Peyer's patch (tissue), 4 donors: Measurements from ENCODE around the gene CORIN. TPM values are rescaled to one million over a fixed set of nuclear protein-coding genes. Genes with fewer than 3 reads are reported as not detected.

Source experiments
- DNase-seq, 3 donors: peaks; one replicate each; pipeline ENCODE4 v3.0.0-alpha.2; 2017 to 2019
- H3K27ac ChIP-seq, 4 donors: fragments of 200-600 bp; sonication (generic); one replicate each; pipeline ENCODE4 v1.5.1; 2016 to 2019
- H3K27me3 ChIP-seq, 2 donors: fragments of 200-600 bp; sonication (generic); one replicate each; pipeline ENCODE4 v1.5.1; 2019
- H3K36me3 ChIP-seq, 3 donors: fragments of 200-600 bp; sonication (generic); one replicate each; pipeline ENCODE4 v1.5.1; 2016 to 2019
- H3K4me1 ChIP-seq, 4 donors: fragments of 200-600 bp; sonication (generic); one replicate each; pipeline ENCODE4 v1.5.1; 2016 to 2019
- H3K4me3 ChIP-seq, 4 donors: fragments of 200-600 bp; sonication (generic); 1 replicate in 3 of 4; 2 replicates in 1 of 4; pipeline ENCODE4 v1.5.1; 2016 to 2019; ENCODE audit warnings: mild to moderate bottlenecking in 1 of 4
- H3K9me3 ChIP-seq, 4 donors: fragments of 200-600 bp; sonication (generic); one replicate each; pipeline ENCODE4 v1.5.1; 2016 to 2019; ENCODE audit warnings: mild to moderate bottlenecking in 1 of 4
- POLR2A ChIP-seq, 2 donors: fragments of 450-650 bp; IDR thresholded peaks; one replicate each; pipeline ENCODE4 v1.5.1; 2017; ENCODE audit warnings: antibody characterized with exemption in 2 of 2, mild to moderate bottlenecking in 2 of 2, moderate library complexity in 2 of 2
- total RNA-seq, 4 donors: library from RNA; depleted of rRNA; stranded (reverse); fragments of >200 nt; gene quantifications; one replicate each; pipeline ENCODE4 v1.1.0, GENCODE V29; 2016
- TF ChIP-seq, protein P1 (sequence below), 6 experiments: fragments of 450-650 bp in 4 of 6; fragments of 200-600 bp in 2 of 6; sonication (generic) in 1 of 6; IDR thresholded peaks; one replicate each; pipeline ENCODE4 v1.5.1; 2017 to 2019; ENCODE audit warnings: antibody characterized with exemption in 6 of 6, mild to moderate bottlenecking in 3 of 6, moderate library complexity in 1 of 6

The CORIN gene
- total RNA-seq, 4 donors from 2014 or later: 0.27 to 0.70 (median 0.57) TPM; not detected in 1

DNA sequence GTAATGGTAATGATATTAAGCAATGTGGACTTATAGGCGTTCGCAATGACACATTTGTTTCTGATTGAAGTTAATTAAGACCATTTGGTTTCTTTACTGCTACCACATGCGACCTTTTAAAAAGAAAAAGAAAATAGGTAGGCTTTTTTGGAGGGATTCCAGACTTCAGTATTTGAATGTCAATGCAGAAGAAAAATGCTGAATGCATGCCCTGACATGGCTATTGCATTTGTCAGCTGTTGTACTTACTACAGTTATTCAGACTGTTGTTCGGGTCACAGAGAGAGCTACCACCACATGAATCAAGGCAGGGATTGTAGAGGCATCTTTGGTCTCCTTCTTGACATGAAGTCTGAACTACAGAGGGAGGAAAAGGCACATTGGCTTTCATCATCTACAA is 163.7 kb downstream of the CORIN start:
- Histone ChIP-seq H3K4me1 (no peaks in the 10 kb centered on the region), H3K36me3 (no peaks in the 10 kb centered on the region), H3K4me3 (no peak overlapping the region), H3K9me3 (no peaks in the 10 kb centered on the region), H3K27me3 (no peaks in the 10 kb centered on the region), H3K27ac (no peak overlapping the region)
- DNase-seq: no peak
- no peak for TF ChIP-seq POLR2A (IDR thresholded peaks at IDR 0.05)
- TF ChIP-seq, protein P1, sequence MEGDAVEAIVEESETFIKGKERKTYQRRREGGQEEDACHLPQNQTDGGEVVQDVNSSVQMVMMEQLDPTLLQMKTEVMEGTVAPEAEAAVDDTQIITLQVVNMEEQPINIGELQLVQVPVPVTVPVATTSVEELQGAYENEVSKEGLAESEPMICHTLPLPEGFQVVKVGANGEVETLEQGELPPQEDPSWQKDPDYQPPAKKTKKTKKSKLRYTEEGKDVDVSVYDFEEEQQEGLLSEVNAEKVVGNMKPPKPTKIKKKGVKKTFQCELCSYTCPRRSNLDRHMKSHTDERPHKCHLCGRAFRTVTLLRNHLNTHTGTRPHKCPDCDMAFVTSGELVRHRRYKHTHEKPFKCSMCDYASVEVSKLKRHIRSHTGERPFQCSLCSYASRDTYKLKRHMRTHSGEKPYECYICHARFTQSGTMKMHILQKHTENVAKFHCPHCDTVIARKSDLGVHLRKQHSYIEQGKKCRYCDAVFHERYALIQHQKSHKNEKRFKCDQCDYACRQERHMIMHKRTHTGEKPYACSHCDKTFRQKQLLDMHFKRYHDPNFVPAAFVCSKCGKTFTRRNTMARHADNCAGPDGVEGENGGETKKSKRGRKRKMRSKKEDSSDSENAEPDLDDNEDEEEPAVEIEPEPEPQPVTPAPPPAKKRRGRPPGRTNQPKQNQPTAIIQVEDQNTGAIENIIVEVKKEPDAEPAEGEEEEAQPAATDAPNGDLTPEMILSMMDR (IDR thresholded peaks at IDR 0.05): no peak

DNA sequence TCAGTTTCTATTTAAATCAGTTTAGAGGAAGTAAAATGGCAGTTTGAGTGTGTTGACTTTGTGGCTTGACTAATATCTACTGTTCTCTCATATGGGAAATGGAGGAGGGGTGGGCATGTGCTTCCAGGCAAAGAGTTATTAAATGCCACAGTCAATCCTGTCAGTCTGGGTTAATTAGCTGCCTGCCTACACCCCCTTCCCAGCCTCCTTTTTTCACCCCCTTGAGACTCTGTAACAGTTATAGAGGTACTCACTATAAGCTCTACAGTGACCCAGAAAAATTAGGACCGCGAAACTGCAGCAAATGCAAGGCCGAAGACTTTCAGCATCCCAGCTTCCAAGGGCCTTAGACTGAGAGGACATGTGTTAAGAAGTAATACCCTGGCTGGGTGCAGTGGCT is 165.2 kb downstream of the CORIN start:
- DNase-seq: no peak
- no peaks in the 10 kb centered on the region for H3K9me3 ChIP-seq
- TF ChIP-seq, protein P1 (IDR thresholded peaks at IDR 0.05): no peak
- H3K27ac ChIP-seq: no peak overlapping the region
- H3K36me3 ChIP-seq: no peaks in the 10 kb centered on the region
- no peaks in the 10 kb centered on the region for H3K27me3 ChIP-seq
- H3K4me3 ChIP-seq: no peak overlapping the region
- no peaks in the 10 kb centered on the region for H3K4me1 ChIP-seq

DNA sequence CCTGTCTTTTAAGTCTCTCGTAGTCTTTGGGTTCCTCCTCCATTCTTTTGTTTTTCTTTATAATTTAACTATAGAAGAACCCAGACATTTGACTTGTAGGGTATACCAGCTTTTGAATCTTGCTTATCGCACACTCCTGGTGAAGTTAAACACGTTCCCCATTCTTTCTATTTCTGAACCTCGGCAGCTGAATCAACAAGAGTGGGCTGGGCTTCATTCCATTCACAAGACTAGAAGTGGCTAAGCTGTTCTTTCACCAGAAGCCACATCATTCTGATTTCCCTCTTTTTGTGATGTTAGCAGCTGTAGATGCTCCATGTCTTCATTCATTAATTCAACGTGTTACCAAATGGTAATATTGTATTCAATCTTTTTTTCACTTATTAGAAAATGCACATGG is 167.9 kb downstream of the CORIN start:
- Histone ChIP-seq H3K9me3 (no peaks in the 10 kb centered on the region), H3K27me3 (no peaks in the 10 kb centered on the region), H3K4me1 (no peaks in the 10 kb centered on the region), H3K4me3 (no peak overlapping the region), H3K36me3 (no peaks in the 10 kb centered on the region), H3K27ac (no peak overlapping the region)
- TF ChIP-seq, protein P1 (IDR thresholded peaks at IDR 0.05): no peak
- TF ChIP-seq POLR2A (IDR thresholded peaks at IDR 0.05): no peak
- DNase-seq: no peak

DNA sequence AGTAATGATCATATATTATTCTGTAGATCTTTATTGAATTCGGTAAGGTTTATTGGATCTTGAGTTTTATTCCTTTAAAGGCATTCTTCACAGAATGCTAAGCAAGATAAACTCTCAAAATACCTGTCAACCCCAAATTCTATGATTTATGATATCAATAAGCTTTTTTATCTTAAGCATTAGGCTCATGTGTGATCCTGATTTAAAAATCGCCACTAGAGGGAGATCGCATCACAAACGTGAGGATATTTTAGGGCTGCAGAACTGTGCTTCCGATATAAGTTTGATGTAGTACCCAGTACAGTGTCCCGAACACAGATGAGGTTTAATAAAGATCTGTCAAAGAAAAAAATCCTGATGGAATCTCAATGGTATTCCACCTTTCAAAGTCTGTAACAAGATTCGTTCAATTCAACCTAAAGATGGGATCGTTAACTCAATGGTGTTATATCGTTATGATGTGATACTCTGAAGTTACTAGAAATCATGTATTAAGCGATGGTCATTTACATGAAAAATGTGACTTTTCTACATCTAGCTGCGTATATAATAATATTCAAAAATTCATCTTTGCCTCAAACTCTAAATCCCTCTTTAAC is 169.0 kb downstream of the CORIN start:
- no peak for TF ChIP-seq POLR2A (IDR thresholded peaks at IDR 0.05)
- TF ChIP-seq, protein P1 (IDR thresholded peaks at IDR 0.05): peak; percentile 16 to 68 (median 61)
- no peak overlapping the region for H3K27ac ChIP-seq
- H3K36me3 ChIP-seq: no peaks in the 10 kb centered on the region
- H3K4me1 ChIP-seq: no peaks in the 10 kb centered on the region
- H3K27me3 ChIP-seq: no peaks in the 10 kb centered on the region
- no peak for DNase-seq
- H3K4me3 ChIP-seq: no peak overlapping the region
- no peaks in the 10 kb centered on the region for H3K9me3 ChIP-seq

DNA sequence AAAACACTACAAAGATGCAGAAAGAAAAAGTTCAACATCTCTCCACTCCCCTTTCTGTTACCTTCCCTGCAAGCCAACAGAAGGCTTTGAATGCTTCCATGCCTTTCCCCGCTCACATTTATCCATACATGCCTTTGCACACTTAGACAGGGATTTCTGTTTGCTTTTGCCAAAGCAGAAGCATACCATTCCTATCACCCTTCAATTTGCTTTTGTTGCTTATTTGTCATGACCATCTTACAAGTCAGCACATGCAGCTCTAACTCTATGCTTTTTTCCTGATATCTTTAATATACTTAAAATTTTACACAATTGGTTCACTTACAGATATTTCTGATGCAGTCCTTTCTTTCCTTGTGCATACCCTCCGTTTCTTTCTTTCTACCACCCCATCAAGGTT is 169.6 kb downstream of the CORIN start:
- H3K4me1 ChIP-seq: no peaks in the 10 kb centered on the region
- H3K27ac ChIP-seq: no peak overlapping the region
- no peak overlapping the region for H3K4me3 ChIP-seq
- no peaks in the 10 kb centered on the region for H3K9me3 ChIP-seq
- no peaks in the 10 kb centered on the region for H3K36me3 ChIP-seq
- H3K27me3 ChIP-seq: no peaks in the 10 kb centered on the region
- TF ChIP-seq POLR2A (IDR thresholded peaks at IDR 0.05): no peak
- TF ChIP-seq, protein P1 (IDR thresholded peaks at IDR 0.05): no peak
- no peak for DNase-seq

DNA sequence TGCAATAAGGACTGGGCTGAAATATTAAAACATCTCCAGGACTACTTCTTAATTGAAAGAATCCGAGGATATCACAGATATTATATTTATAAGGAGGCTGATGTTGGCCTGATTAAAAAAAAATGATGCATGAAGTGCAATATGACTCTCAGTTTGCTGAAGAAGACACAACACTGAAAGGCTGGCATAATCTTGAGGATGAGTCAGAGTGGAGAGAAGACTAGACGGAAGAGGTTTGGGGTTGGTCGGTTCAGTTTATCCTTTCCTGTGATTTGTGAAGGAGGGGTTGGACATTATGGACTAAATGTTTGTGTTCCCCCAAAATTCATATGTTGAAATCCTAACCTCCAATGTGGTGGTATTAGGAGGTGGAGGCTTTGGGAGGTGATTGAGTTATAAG is 170.3 kb downstream of the CORIN start:
- no peaks in the 10 kb centered on the region for H3K9me3 ChIP-seq
- H3K27me3 ChIP-seq: no peaks in the 10 kb centered on the region
- no peak for DNase-seq
- H3K4me3 ChIP-seq: no peak overlapping the region
- no peak overlapping the region for H3K27ac ChIP-seq
- TF ChIP-seq POLR2A (IDR thresholded peaks at IDR 0.05): no peak
- TF ChIP-seq, protein P1 (IDR thresholded peaks at IDR 0.05): no peak
- no peaks in the 10 kb centered on the region for H3K36me3 ChIP-seq
- no peaks in the 10 kb centered on the region for H3K4me1 ChIP-seq
